Suppressor macrophage treated with lipopolysaccharide for 4 hours (primary cell): ENCODE data around the gene IL1RL2.

Source experiments
- DNase-seq: peaks from one replicate; pipeline ENCODE4 v3.0.0-alpha.2; 2020

IL1RL2 gene

DNA sequence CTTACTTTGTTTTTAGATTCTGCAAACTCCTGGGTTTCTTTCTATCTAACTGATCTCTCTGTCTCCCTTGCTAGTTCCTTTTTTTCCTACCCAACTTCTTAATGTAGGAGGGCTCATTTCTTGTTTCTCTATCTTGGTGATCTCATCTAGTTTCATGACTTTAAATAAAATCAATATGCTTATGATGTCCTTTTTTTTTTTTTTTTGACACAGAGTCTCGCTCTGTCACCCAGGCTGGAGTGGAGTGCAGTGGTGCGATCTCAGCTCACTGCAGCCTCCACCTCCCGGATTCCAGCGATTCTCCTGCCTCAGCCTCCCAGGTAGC lies 82.3 kb downstream of the IL1RL2 start:
- DNase-seq: peak; percentile 75

DNA sequence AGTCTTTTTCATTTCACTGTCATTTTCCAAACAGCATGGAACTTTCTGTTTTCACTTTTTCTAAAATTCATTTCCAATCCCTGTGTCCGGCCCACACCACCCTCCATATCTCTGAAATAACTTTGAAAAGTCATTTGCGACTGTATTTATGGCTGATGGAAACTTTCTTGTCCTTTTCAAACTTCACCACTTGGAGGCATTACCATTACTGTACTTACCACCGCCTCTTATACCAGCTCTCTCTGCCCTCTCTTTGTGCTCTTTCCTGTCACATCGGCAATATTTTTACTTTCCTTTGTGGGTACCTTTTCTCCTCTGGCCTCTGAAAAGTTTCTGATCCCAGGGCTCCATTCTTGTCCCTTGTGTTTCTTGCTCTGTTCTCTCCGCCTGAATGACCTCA lies 85.0 kb downstream of the IL1RL2 start:
- no peak for DNase-seq

DNA sequence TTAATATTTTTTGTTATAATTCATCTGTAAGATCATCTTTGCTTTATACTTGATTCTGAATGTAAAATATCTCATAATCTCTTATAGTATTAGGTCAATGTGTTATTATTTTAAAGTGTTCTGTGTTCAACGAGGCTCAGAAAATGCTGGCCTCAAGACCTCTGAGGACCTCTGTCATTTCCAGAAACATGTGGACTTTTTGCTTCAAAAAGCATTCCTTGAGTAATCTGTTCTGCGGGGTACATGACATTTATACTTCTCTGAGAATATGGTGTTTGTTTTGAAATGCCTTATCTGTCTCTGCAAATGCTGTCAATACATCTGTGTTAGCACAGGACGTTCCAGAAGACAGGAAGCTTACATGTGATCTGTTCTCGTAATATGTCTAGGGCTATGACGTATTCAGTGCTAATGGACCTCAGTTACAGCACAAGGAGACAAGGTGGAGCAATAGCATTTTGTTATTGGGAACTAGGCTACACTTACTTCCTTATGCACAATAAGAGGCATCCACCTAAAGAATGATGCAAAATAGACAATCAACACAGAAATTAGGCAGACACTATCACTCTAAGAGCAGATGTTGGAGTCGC lies 86.9 kb downstream of the IL1RL2 start:
- peak; percentile 61 for DNase-seq

DNA sequence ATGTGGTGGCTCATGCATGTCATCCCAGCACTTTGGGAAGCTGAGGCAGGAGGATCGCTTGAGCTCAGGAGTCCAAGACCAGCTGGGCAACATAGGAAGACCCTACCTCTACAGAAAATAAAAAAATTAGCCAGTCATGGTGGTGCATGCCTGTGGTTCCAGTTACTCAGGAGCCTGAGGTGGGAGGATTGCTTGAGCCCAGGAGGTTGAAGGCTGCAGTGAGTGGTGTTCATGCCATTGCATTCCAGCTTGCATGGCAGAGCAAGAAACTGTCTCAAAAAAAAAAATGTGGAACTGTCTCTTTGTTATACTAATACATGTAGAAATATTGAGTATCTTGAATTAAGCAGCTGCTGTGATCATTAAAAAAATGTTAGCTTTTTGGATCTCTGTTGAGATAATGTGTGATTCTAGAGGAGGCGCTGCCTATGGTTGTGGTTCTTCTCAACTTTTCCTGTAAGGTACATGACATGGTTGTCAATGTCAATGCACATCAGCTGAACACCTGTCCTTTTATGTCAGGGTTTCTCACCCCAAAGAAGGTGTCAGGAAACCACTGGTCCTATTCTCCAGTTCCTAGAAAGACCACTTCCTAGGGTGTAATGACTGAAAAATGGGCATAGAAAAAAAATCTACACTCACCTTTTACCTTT lies 89.9 kb downstream of the IL1RL2 start:
- no peak for DNase-seq

DNA sequence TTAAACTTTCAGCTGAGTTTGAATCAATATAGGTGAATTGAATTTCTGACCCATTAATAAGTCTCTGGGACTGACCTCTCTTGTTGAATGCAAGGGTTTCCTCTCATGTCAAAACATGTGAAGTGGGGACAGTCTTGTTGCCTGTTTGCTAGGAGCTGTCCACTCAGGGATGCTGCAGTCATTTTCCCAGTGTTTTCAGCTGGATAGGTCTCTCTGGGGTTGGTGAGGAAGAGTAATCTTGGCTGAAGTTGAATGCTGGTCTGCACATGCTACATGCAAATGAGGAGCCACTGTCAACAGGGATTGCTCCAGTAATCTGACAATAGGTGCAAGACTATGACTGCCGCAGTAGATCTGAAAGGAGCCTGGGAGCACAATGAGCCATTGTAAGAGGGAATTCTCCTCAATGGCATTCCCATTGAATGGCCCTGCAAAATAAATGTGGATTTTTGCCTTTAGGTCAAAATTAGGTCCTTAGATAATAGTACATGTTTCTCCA lies 90.4 kb downstream of the IL1RL2 start:
- no peak for DNase-seq

DNA sequence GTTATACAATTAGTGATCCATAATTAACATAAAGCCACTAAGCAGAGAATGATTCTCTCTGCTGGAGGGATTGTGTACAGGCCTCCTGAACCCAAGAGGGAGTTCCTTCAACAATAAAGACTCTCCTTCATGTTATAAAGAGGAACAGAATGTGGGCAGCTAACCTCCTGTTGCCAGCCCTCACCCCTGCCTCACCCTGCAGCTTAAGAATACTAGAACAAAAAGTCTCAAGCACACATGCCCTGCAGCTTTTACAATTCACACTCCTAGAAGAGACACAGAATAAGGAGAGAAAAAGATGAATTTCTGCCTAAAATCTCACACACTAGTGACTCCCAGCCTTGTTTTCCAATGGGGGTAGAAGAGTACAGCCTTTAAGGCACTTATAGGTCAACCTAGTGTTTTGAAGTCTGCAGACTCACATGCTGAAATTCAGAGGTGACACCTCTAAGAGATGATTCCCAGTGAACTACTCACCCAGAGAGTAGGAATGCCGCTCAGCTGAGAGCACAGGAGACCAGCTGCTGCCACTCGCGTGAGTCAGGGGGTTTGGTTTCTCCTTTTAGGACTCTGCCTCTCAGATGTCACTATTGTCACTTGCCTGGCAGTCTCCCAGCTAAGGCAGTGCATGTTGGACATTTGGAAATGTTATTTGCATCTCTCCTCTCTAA lies 92.0 kb downstream of the IL1RL2 start:
- DNase-seq: peak; percentile 26

DNA sequence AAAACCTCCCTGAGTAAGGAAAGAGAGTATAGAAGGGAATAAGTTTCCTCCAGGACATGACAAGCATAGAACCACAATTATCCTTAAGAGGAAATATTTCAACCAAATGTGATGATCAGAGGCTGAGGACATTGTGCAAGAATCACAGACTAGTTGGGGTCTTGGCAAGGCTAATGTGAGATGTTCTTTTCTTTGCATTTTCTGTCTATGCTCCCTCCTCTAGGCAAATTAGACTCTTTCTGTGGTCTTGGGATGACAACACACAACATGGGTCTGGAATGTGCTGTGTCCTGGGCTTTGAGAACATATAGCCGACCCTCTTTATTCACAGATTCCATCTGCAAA lies 92.5 kb downstream of the IL1RL2 start:
- no peak for DNase-seq

DNA sequence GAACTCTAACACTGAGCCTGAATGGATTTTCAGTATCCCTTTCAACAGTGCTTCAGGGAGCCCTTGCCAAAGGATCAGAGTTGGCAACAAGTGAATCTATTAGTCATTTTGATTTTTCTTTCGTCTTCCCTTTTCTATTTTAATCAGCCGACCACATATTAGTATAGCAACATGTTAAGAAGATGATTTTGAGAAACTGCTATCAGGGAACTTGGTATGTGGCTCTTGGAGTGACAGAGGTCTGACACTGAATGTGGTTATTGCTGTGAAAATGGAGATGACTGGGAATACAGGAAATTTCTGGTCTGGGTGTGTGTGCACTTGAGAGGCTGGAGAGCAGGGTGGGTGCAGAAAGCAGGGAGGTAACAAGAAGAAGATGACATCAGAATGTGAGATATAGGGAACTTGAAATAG lies 95.9 kb downstream of the IL1RL2 start:
- peak; percentile 78 for DNase-seq

DNA sequence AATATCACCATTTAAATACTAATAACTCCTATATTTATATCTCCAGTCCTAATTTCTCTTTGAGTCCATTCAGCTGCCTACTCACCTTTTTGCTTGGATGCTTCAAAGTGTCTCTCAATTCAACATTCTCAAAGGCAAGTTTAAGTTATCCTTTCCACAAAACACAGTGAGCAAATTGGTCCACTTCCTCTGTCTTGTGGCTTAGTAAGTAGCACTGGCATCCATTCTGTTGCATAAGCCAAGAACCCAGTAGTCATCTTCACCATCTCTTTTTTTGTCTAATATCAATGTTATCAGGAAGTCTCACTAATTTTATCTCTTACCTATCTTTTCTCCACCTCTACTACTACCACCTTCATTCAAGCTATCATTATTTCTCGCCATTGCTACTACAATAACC lies 97.2 kb downstream of the IL1RL2 start:
- DNase-seq: peak; percentile 46

DNA sequence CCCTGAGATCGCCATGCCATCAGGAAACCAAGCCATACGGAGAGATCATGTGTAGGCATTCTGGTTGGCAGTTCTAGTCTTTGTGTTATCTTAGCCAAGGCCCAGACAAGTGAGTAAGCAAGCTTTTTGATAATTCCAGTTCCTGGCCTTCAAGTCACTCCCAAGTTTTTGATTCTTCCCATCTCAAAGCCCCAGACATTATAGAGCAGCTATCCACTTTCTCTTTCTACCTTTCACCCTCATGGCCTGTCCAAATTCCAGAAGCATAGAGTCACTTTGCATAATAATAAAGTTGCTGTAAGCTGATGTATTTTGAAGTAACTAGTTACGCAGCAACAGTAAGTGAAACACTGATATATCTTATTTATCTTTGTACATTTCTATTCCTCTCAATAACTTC lies 97.8 kb downstream of the IL1RL2 start:
- no peak for DNase-seq

DNA sequence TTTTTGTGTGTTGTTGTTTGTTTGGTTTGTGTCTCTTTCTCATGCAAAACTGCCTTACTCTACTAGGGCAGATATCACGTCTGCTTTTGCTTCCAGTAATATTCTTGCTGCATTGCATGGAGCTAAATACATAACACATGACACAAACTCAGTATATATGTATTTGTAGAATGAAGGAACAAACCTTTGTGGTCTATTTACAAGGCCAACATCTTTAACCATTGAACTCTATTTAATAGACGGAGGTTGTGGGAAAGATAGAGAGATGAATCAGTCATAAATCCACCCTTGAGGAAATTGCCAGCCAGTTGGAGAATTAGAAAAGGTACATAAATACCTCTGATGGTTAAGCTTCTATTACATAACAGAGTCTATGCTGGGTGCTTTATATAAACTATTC lies 98.5 kb downstream of the IL1RL2 start:
- DNase-seq: no peak

DNA sequence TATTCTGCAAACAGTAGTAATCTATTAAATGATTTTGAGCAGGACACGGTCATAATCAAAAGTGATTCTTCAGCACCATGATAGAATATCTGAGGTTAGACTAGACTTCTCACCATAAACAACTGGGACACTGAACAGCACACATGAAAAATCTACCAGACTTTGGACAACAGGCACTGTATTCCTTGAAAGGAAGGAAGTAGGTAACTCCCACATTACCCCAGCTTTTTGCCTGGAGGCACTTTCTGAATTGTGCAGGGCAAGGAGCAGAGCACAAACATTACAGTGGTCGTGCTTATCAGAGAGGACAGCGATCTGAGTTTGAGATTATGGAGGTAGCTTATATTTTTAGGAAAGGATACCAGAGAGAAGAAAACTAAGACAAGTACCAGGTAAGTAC lies 99.2 kb downstream of the IL1RL2 start:
- no peak for DNase-seq

DNA sequence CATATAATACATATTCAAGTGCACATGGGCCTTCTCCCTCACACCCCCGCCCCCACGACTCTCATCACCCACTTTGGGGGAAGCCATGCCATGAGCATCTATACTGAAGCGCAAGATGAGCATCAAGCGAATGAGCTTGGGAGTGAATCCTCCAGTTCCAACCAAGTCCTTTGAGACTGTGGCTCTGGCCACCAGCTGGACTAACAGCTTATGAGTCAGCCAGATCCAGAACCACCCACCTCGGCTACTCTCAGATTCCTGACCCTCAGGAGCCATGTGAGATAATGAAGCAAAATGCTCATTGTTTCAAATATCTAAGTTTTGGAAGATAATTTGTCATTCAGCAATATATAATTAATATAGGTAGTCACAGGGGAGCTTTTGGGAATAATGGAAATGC lies 102.3 kb downstream of the IL1RL2 start:
- DNase-seq: no peak
